Thoracic aorta (tissue), 2 donors: ENCODE measurements around the gene MIAT. TPM values are rescaled to one million over a fixed set of nuclear protein-coding genes. Genes with fewer than 3 reads are reported as not detected.
A peak's percentile ranks its signal among the peaks of the same experiment; 100 is the strongest.

Source experiments
- ATAC-seq: fragments of 150-250 bp; one replicate; pipeline ENCODE4 v1.8.0; 2017; ENCODE audit warnings: low read depth; ENCODE audit not compliant: insufficient number of reproducible peaks, low FRiP score
- DNase-seq: peaks from one replicate; pipeline ENCODE4 v3.0.0-alpha.2; 2020; ENCODE audit warnings: low spot score
- H3K27ac ChIP-seq, 2 donors: fragments of 200-600 bp; sonication (generic); 1 replicate in 1 of 2; 2 replicates in 1 of 2; pipeline ENCODE4 v1.5.1; 2016; ENCODE audit warnings: mild to moderate bottlenecking in 2 of 2, moderate library complexity in 2 of 2
- H3K27me3 ChIP-seq: fragments of 200-600 bp; sonication (generic); replicated peaks from 2 replicates; pipeline ENCODE4 v1.6.0; 2016; ENCODE audit warnings: mild to moderate bottlenecking; ENCODE audit not compliant: insufficient read depth
- H3K36me3 ChIP-seq: fragments of 200-600 bp; sonication (generic); one replicate; pipeline ENCODE4 v1.5.1; 2016
- H3K4me1 ChIP-seq, 2 donors: fragments of 200-600 bp; sonication (generic); 1 replicate in 1 of 2; 2 replicates in 1 of 2; pipeline versions ENCODE4 v1.5.1 to v1.6.0; 2016; ENCODE audit warnings: low read depth in 2 of 2, mild to moderate bottlenecking in 1 of 2; ENCODE audit not compliant: control insufficient read depth in 1 of 2
- H3K4me3 ChIP-seq: fragments of 200-600 bp; sonication (generic); 2 replicates; pipeline ENCODE4 v1.5.1; 2016; ENCODE audit warnings: mild to moderate bottlenecking
- H3K9me3 ChIP-seq: fragments of 200-600 bp; sonication (generic); 2 replicates; pipeline ENCODE4 v1.5.1; 2016
- total RNA-seq, 2 donors: library from RNA; depleted of rRNA; stranded (reverse); fragments of >200 nt; gene quantifications; one replicate each; pipeline versions ENCODE4 v1.1.0 to v1.2.3, GENCODE V29; 2016
- TF ChIP-seq, protein P1 (sequence below): fragments of 200-600 bp; sonication (generic); IDR thresholded peaks from one replicate; pipeline ENCODE4 v1.5.1; 2019; ENCODE audit warnings: antibody characterized with exemption

Gene MIAT
- total RNA-seq, 2 donors from 2014 or later = 0.81 to 3.6 TPM

DNA sequence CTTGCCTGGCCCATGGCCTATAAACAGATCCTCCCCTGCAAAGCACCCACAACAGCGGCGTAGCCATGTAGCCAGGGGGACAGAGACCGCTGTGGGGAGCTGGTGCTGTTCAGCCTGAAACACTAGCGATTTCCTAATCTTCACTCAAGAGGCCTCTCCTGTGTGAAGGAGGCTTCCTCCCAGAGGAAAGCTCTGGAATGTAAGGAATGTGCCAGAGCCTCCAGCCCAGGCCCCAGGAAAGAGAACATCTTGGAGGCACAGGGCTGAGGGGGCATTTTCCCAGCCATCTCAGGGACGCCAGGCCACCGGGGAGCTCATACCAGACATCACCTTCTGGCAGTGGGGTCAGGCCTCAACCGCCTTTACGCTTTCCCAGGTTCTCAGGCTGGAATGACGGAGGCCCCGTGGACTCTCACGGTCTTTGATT lies 24.0 kb downstream of the MIAT start:
- Histone ChIP-seq H3K36me3 (peaks cover 14% of the 10 kb centered on the region), H3K27me3 (no peaks in the 10 kb centered on the region), H3K4me3 (no peak overlapping the region), H3K9me3 (no peaks in the 10 kb centered on the region), H3K27ac (peak overlapping the region in 1 of 2 donors; percentile 47), H3K4me1 (peaks cover 6 to 8% of the 10 kb centered on the region in 2 donors)
- DNase-seq = no peak
- ATAC-seq = no peak
- TF ChIP-seq, protein P1, sequence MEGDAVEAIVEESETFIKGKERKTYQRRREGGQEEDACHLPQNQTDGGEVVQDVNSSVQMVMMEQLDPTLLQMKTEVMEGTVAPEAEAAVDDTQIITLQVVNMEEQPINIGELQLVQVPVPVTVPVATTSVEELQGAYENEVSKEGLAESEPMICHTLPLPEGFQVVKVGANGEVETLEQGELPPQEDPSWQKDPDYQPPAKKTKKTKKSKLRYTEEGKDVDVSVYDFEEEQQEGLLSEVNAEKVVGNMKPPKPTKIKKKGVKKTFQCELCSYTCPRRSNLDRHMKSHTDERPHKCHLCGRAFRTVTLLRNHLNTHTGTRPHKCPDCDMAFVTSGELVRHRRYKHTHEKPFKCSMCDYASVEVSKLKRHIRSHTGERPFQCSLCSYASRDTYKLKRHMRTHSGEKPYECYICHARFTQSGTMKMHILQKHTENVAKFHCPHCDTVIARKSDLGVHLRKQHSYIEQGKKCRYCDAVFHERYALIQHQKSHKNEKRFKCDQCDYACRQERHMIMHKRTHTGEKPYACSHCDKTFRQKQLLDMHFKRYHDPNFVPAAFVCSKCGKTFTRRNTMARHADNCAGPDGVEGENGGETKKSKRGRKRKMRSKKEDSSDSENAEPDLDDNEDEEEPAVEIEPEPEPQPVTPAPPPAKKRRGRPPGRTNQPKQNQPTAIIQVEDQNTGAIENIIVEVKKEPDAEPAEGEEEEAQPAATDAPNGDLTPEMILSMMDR = no peak

DNA sequence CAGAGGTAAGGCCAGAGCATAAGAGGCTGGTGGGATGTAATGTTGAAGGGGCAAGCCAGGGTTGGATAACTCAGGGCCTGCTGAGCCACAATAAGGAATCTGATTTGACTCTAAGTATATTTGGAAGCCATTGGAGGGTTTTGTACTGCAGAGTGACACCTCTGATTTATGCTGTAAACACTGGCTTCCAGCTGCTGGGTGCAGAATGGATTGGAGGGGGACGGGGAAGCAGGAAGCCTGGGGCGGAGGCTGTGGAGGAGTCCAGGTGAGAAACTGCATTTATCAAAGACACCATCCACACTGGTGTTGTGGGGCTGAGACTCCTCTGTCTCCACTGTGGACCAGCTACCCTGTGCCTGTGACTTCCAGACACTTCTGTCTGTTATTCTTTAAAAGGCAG lies 26.8 kb downstream of the MIAT start:
- DNase-seq = no peak
- no peak overlapping the region for H3K4me3 ChIP-seq
- H3K36me3 ChIP-seq = peaks cover 14% of the 10 kb centered on the region
- no peak for ATAC-seq
- H3K27me3 ChIP-seq = no peaks in the 10 kb centered on the region
- peaks cover 6 to 8% of the 10 kb centered on the region in 2 donors for H3K4me1 ChIP-seq
- H3K27ac ChIP-seq = no peak overlapping the region
- TF ChIP-seq, protein P1 = no peak
- H3K9me3 ChIP-seq = no peaks in the 10 kb centered on the region

DNA sequence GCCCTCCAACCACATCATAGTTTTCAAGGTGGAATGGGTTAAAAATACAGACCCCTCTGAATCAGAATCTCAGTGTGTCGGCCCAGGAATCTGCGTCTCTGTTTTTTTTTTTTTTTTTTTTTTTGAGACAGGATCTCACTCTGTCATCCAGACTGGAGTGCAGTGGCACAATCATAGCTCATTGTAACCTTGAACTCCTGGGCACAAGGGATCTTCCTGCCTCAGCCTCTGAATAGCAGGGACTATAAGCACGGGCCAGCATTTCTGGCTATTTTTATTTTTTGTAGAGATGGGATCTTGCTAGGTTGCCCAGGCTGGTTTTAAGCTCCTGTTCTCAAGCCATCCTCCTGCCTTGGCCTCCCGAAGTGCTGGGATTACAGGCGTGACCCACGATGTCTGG lies 28.2 kb downstream of the MIAT start:
- TF ChIP-seq, protein P1 = no peak
- Histone ChIP-seq H3K27me3 (no peaks in the 10 kb centered on the region), H3K27ac (no peak overlapping the region), H3K4me1 (peaks cover 6 to 8% of the 10 kb centered on the region in 2 donors), H3K4me3 (no peak overlapping the region), H3K9me3 (no peaks in the 10 kb centered on the region), H3K36me3 (peaks cover 14% of the 10 kb centered on the region)
- DNase-seq = no peak
- ATAC-seq = no peak

DNA sequence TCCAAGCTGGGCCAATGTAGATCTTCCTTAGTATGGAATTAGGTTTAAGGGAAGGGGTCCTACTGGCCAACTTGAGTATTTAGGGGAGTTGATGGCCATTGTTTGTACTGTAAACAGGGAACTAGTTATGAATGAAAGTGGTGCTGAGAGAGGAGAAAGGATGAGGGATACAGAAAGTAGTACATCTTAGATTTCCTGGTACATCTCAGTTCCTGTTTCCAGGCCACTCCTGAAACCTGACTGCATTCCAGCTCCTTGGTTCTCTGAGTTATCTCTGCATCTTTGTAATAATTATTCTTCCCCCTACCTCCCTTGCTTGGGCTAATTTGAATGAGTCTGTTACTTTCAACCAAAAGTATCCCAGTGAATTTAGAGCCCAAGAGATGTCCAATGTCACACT lies 30.1 kb downstream of the MIAT start:
- ATAC-seq = no peak

DNA sequence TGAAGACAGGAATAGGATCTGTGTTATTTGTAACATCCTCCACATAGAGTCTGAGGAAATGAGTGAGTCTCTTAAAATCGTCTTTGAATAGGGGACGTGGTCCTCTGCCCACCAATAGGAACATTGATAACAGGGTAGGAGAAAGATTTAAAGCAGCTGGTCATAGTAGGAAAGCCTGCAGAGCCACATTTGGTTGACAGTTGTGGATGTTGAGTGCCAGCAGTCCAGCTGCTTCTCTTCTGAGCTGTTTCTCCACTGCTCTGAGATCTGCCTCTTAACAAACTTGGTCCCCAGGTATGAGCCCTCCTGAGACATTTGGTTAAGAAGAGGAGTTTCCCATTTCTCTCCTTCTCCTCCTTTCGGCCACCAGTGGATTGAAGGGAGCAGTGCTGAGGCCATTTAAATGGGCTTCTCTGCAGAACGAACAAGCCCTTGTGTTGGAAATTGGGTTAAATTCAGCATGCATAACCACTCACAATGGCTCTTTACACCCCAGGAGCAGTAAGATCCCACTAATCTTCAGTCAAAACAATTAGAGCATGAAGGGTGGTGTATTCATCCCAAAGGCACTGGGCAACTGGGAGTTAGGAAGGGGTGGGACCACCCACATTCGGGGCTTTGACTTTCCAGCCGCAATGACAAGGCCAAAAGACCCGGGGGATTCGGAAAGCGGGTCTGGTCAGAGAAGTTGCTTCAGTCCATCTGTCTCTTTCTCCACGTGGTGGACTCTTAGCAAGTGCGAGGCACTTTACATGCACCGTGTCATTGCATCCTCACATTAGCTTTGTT lies 32.3 kb downstream of the MIAT start:
- H3K4me3 ChIP-seq = no peak overlapping the region

More for the DNA sequence above, 30.1 kb downstream of the MIAT start:
- Histone ChIP-seq H3K27ac (no peak overlapping the region), H3K36me3 (no peaks in the 10 kb centered on the region), H3K27me3 (no peaks in the 10 kb centered on the region), H3K4me1 (no peaks in the 10 kb centered on the region), H3K9me3 (no peaks in the 10 kb centered on the region), H3K4me3 (no peak overlapping the region)
- no peak for DNase-seq
- TF ChIP-seq, protein P1 = no peak

More for the DNA sequence above, 32.3 kb downstream of the MIAT start:
- Histone ChIP-seq H3K36me3 (no peaks in the 10 kb centered on the region), H3K9me3 (no peaks in the 10 kb centered on the region), H3K27ac (no peak overlapping the region), H3K4me1 (no peaks in the 10 kb centered on the region), H3K27me3 (no peaks in the 10 kb centered on the region)
- DNase-seq (no peak), ATAC-seq (no peak)
- TF ChIP-seq, protein P1 = no peak
